Nephron (organoid): ENCODE measurements around the gene YOD1.

ENCODE experiments used
- H3K27ac Mint-ChIP-seq, 3 experiments: 2 replicates each; pipeline ENCODE4 v1.8.0; 2020; ENCODE audit warnings: mixed read lengths in 3 of 3, mild to moderate bottlenecking in 2 of 3, moderate library complexity in 1 of 3
- H3K27me3 Mint-ChIP-seq: 2 replicates; pipeline ENCODE4 v1.8.0; 2021; ENCODE audit warnings: low read depth, mild to moderate bottlenecking, moderate library complexity, mixed read lengths
- H3K36me3 Mint-ChIP-seq: 2 replicates; pipeline ENCODE4 v1.8.0; 2020; ENCODE audit warnings: low read depth, mixed read lengths
- H3K4me1 Mint-ChIP-seq: 2 replicates; pipeline ENCODE4 v1.8.0; 2020; ENCODE audit warnings: mixed read lengths
- H3K4me3 Mint-ChIP-seq, 3 experiments: 2 replicates each; pipeline ENCODE4 v1.8.0; 2020; ENCODE audit warnings: mild to moderate bottlenecking in 3 of 3, mixed read lengths in 3 of 3, moderate library complexity in 2 of 3
- H3K9me3 Mint-ChIP-seq: 2 replicates; pipeline ENCODE4 v1.8.0; 2020; ENCODE audit warnings: mixed read lengths
- CTCF ChIP-seq, 3 experiments: fragments of 200-600 bp; sonication (generic); IDR thresholded peaks; one replicate each; pipeline ENCODE4 v1.5.0; 2021; ENCODE audit warnings: antibody characterized with exemption in 3 of 3; ENCODE audit not compliant: unreplicated experiment in 3 of 3

Gene YOD1

GRCh38 chr1:207070811-207071210 is 19.8 kb upstream of the YOD1 start:
- no peak for TF ChIP-seq CTCF (IDR thresholded peaks at IDR 0.05; ENCODE audit: unreplicated experiment in 3 of 3)
- Mint-ChIP-seq H3K27ac (no peak overlapping the region), H3K27me3 (peaks cover 8% of the 10 kb centered on the region), H3K4me3 (no peak overlapping the region), H3K9me3 (no peaks in the 10 kb centered on the region), H3K4me1 (peaks cover 6% of the 10 kb centered on the region), H3K36me3 (peaks cover 25% of the 10 kb centered on the region)

GRCh38 chr1:207069858-207070506 is 19.0 kb upstream of the YOD1 start:
- no peak overlapping the region for H3K4me3 Mint-ChIP-seq
- peaks cover 6% of the 10 kb centered on the region for H3K4me1 Mint-ChIP-seq
- no peak overlapping the region for H3K27ac Mint-ChIP-seq
- H3K27me3 Mint-ChIP-seq: peaks cover 8% of the 10 kb centered on the region
- peaks cover 28% of the 10 kb centered on the region for H3K36me3 Mint-ChIP-seq
- H3K9me3 Mint-ChIP-seq: no peaks in the 10 kb centered on the region
- no peak for TF ChIP-seq CTCF (IDR thresholded peaks at IDR 0.05; ENCODE audit: unreplicated experiment in 3 of 3)

GRCh38 chr1:207069061-207069460 is 18.1 kb upstream of the YOD1 start:
- Mint-ChIP-seq H3K27ac (no peak overlapping the region), H3K4me1 (peaks cover 6% of the 10 kb centered on the region), H3K4me3 (no peak overlapping the region), H3K9me3 (no peaks in the 10 kb centered on the region), H3K36me3 (peaks cover 32% of the 10 kb centered on the region), H3K27me3 (peaks cover 8% of the 10 kb centered on the region)
- TF ChIP-seq CTCF (IDR thresholded peaks at IDR 0.05; ENCODE audit: unreplicated experiment in 3 of 3): no peak

- H3K4me3 Mint-ChIP-seq: no peak overlapping the region
- peaks cover 6% of the 10 kb centered on the region for H3K4me1 Mint-ChIP-seq
- no peak for TF ChIP-seq CTCF (IDR thresholded peaks at IDR 0.05; ENCODE audit: unreplicated experiment in 3 of 3)
- peak overlapping the region; percentile 24 to 68 (median 60) for H3K27ac Mint-ChIP-seq
- peaks cover 46% of the 10 kb centered on the region for H3K36me3 Mint-ChIP-seq
- H3K27me3 Mint-ChIP-seq: peaks cover 2% of the 10 kb centered on the region
- H3K9me3 Mint-ChIP-seq: no peaks in the 10 kb centered on the region
Measured at GRCh38 chr1:207067665-207068064, 16.7 kb upstream of the YOD1 start.

GRCh38 chr1:207067185-207067584 is 16.2 kb upstream of the YOD1 start:
- Mint-ChIP-seq H3K27ac (peak overlapping the region in 2 of 3 experiments; percentile 24 to 60), H3K4me1 (peaks cover 6% of the 10 kb centered on the region), H3K9me3 (no peaks in the 10 kb centered on the region), H3K36me3 (peaks cover 50% of the 10 kb centered on the region), H3K4me3 (peak overlapping the region in 1 of 3 experiments; percentile 1), H3K27me3 (no peaks in the 10 kb centered on the region)
- TF ChIP-seq CTCF (IDR thresholded peaks at IDR 0.05; ENCODE audit: unreplicated experiment in 3 of 3): no peak

GRCh38 chr1:207064561-207064960 is 13.6 kb upstream of the YOD1 start:
- H3K4me1 Mint-ChIP-seq: peaks cover 6% of the 10 kb centered on the region
- H3K27me3 Mint-ChIP-seq: no peaks in the 10 kb centered on the region

More at GRCh38 chr1:207064561-207064960, 13.6 kb upstream of the YOD1 start:
- no peaks in the 10 kb centered on the region for H3K9me3 Mint-ChIP-seq
- no peak for TF ChIP-seq CTCF (IDR thresholded peaks at IDR 0.05; ENCODE audit: unreplicated experiment in 3 of 3)
- peaks cover 54% of the 10 kb centered on the region for H3K36me3 Mint-ChIP-seq
- H3K4me3 Mint-ChIP-seq: no peak overlapping the region
- no peak overlapping the region for H3K27ac Mint-ChIP-seq
